Subcutaneous abdominal adipose tissue (tissue), 5 donors: ENCODE measurements around the gene PSMD2.

Experiments used
- H3K27ac ChIP-seq: one replicate; pipeline ENCODE4 v1.7.0; 2013; ENCODE audit warnings: low read depth, mild to moderate bottlenecking, inconsistent platforms, low read length, moderate library complexity
- H3K27me3 ChIP-seq, 5 donors: one replicate each; pipeline ENCODE4 v1.7.0; 2013; ENCODE audit warnings: low read length in 5 of 5, inconsistent platforms in 1 of 5; ENCODE audit not compliant: control insufficient read depth in 5 of 5, insufficient read depth in 4 of 5
- H3K36me3 ChIP-seq, 5 donors: one replicate each; pipeline ENCODE4 v1.7.0; 2013; ENCODE audit warnings: low read length in 5 of 5; ENCODE audit not compliant: control insufficient read depth in 5 of 5, insufficient read depth in 5 of 5
- H3K4me1 ChIP-seq, 5 donors: one replicate each; pipeline ENCODE4 v1.7.0; 2013; ENCODE audit warnings: low read length in 5 of 5, mild to moderate bottlenecking in 3 of 5, moderate library complexity in 1 of 5; ENCODE audit not compliant: control insufficient read depth in 5 of 5, insufficient read depth in 5 of 5
- H3K4me3 ChIP-seq, 5 donors: one replicate each; pipeline ENCODE4 v1.7.0; 2013; ENCODE audit warnings: low read length in 5 of 5, low read depth in 1 of 5
- H3K9ac ChIP-seq, 5 donors: one replicate each; pipeline ENCODE4 v1.7.0; 2013; ENCODE audit warnings: low read length in 5 of 5, mild to moderate bottlenecking in 4 of 5, moderate library complexity in 3 of 5
- H3K9me3 ChIP-seq, 5 donors: one replicate each; pipeline ENCODE4 v1.7.0; 2013; ENCODE audit warnings: low read length in 5 of 5; ENCODE audit not compliant: control insufficient read depth in 5 of 5
- donor health status: healthy.
- donor health status: healthy.
- donor health status: healthy.
- donor health status: healthy.
- donor health status: healthy.

The PSMD2 gene

DNA sequence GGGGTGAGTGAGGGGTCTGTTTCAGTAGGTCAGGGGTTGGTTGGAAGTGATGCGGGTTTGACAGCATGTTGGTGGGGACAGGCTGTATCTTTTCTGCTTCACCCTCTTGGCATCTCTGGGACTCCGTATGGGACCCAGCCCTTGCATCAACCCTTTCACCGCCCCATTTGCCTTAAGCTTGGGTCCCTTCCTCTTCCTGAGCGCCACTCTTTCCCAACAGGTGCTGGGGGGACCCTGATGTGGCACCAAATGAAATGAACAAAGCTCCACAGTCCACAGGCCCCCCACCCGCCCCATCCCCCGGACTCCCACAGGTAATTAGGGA, 16.5 kb downstream of the PSMD2 start:
- H3K4me1 ChIP-seq: peaks cover 16 to 57% (median 51%) of the 10 kb centered on the region in 5 donors
- H3K4me3 ChIP-seq: peak overlapping the region; percentile 79 to 96 (median 90)
- H3K27me3 ChIP-seq: no peaks in the 10 kb centered on the region
- H3K9ac ChIP-seq: peak overlapping the region; percentile 95 to 96 (median 96)
- H3K36me3 ChIP-seq: peaks cover 0 to 25% (median 18%) of the 10 kb centered on the region in 5 donors
- no peaks in the 10 kb centered on the region for H3K9me3 ChIP-seq
- H3K27ac ChIP-seq: peak overlapping the region; percentile 96

DNA sequence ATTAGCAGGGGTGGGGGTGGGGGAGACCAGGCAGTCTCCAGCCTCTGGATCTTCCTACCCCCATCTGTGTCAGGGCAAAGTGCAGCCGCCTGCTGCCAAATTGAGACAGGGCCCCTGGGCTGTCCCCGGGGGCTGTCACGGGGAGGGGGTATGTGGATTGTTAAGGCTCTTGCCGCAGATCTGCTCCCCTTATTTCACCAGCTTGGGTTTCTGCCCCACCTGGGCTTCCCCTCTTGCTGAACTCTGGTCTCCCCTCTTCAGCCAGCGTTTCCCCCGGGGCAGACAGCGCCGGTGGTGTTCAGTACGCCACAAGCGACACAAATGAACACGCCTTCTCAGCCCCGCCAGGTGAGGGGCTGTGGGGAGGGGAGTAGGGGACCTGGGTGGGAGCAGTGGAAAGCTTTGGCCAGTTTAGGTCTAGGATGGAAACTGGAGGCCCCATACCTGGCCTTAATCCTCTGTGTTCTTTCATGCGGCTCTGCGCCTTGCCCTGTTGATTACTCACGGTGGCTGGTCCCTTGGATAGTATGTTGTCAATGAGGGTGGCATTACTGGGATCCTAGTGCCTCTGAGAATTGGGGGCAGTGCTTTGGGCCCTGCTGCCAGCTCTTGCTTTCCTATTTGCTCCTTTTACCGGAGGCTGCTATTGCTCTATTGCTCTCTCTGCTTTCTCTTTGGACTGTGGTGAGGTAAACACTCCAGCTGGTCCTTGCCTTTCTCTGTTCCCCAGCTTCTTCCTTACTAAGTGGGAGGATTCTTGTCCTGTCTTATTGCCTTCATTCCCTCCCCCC, 17.0 kb downstream of the PSMD2 start:
- H3K4me1 ChIP-seq: peaks cover 17 to 63% (median 57%) of the 10 kb centered on the region in 5 donors
- peak overlapping the region; percentile 95 to 96 (median 96) for H3K9ac ChIP-seq
- peak overlapping the region; percentile 96 for H3K27ac ChIP-seq
- H3K4me3 ChIP-seq: peak overlapping the region; percentile 79 to 96 (median 90)
- H3K9me3 ChIP-seq: no peaks in the 10 kb centered on the region
- no peaks in the 10 kb centered on the region for H3K27me3 ChIP-seq
- H3K36me3 ChIP-seq: peaks cover 0 to 31% (median 24%) of the 10 kb centered on the region in 5 donors

GRCh38 chr3:184316792-184317191, 17.8 kb downstream of the PSMD2 start:
- peak overlapping the region; percentile 96 for H3K27ac ChIP-seq
- H3K9me3 ChIP-seq: no peaks in the 10 kb centered on the region
- no peaks in the 10 kb centered on the region for H3K27me3 ChIP-seq
- peaks cover 20 to 70% (median 64%) of the 10 kb centered on the region in 5 donors for H3K4me1 ChIP-seq
- H3K36me3 ChIP-seq: peaks cover 0 to 38% (median 31%) of the 10 kb centered on the region in 5 donors
- peak overlapping the region in 3 of 5 donors; percentile 44 to 96 (median 95) for H3K9ac ChIP-seq
- peak overlapping the region; percentile 79 to 96 (median 90) for H3K4me3 ChIP-seq

DNA sequence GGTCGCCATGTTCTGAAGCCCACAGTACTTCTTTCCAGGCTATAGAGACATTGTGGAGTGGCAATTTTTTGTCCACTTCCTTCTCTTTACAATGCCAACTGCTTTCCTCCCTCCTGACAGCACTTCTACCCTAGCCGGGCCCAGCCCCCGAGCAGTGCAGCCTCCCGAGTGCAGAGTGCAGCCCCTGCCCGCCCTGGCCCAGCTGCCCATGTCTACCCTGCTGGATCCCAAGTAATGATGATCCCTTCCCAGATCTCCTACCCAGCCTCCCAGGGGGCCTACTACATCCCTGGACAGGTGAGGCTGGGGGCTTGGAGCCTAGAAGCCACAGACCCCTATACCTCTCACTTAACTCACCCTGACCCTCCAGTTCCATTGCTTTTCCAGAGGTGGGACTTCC, 18.2 kb downstream of the PSMD2 start:
- H3K4me1 ChIP-seq: peaks cover 24 to 74% (median 68%) of the 10 kb centered on the region in 5 donors
- H3K9ac ChIP-seq: peak overlapping the region in 1 of 5 donors; percentile 95

GRCh38 chr3:184320104-184320445, 21.0 kb downstream of the PSMD2 start:
- no peaks in the 10 kb centered on the region for H3K9me3 ChIP-seq
- peaks cover 3 to 71% (median 64%) of the 10 kb centered on the region in 5 donors for H3K36me3 ChIP-seq
- peak overlapping the region in 4 of 5 donors; percentile 40 to 55 (median 50) for H3K4me3 ChIP-seq
- H3K27me3 ChIP-seq: no peaks in the 10 kb centered on the region
- H3K4me1 ChIP-seq: peaks cover 32 to 84% (median 81%) of the 10 kb centered on the region in 5 donors
- peak overlapping the region; percentile 91 for H3K27ac ChIP-seq
- H3K9ac ChIP-seq: peak overlapping the region in 4 of 5 donors; percentile 56 to 87 (median 69)

More for the DNA sequence above, 18.2 kb downstream of the PSMD2 start:
- Histone ChIP-seq H3K4me3 (peak overlapping the region in 4 of 5 donors; percentile 79 to 96 (median 90)), H3K36me3 (peaks cover 0 to 42% (median 35%) of the 10 kb centered on the region in 5 donors), H3K27ac (peak overlapping the region; percentile 91), H3K27me3 (no peaks in the 10 kb centered on the region), H3K9me3 (no peaks in the 10 kb centered on the region)

- Histone ChIP-seq H3K4me3 (no peak overlapping the region), H3K27ac (peak overlapping the region; percentile 91), H3K36me3 (peaks cover 7 to 81% (median 80%) of the 10 kb centered on the region in 5 donors), H3K9me3 (no peaks in the 10 kb centered on the region), H3K27me3 (no peaks in the 10 kb centered on the region), H3K9ac (no peak overlapping the region), H3K4me1 (peaks cover 29 to 72% (median 68%) of the 10 kb centered on the region in 5 donors)
These were observed 22.6 kb downstream of the PSMD2 start for GRCh38 chr3:184321666-184322065.

DNA sequence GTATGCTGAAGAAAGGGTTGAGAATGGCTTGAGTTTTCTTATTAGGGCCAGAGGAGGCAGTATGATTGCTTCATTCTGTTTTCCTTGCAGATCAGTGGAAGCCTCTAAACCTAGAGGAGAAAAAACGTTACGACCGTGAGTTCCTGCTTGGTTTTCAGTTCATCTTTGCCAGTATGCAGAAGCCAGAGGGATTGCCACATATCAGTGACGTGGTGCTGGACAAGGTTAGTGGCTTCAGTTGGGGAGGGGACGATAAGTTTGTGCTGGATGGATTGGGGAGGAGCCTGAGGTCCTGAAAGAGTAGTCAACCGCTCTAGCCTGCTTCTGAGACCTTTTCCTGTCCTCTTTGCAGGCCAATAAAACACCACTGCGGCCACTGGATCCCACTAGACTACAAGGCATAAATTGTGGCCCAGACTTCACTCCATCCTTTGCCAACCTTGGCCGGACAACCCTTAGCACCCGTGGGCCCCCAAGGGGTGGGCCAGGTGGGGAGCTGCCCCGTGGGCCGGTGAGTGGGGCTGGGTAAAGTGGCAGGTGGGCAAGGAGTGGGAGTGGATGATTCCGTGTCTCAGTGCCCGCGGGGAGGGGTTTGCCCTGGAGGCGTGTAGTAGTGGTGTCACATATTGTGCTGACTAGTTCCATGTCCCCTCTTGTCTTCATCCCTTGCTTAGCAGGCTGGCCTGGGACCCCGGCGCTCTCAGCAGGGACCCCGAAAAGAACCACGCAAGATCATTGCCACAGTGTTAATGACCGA, 23.9 kb downstream of the PSMD2 start:
- H3K4me3 ChIP-seq: no peak overlapping the region
- peak overlapping the region; percentile 91 for H3K27ac ChIP-seq
- peak overlapping the region in 1 of 5 donors; percentile 49 for H3K9ac ChIP-seq
- no peaks in the 10 kb centered on the region for H3K9me3 ChIP-seq
- peaks cover 10 to 84% (median 80%) of the 10 kb centered on the region in 5 donors for H3K36me3 ChIP-seq
- no peaks in the 10 kb centered on the region for H3K27me3 ChIP-seq
- H3K4me1 ChIP-seq: peaks cover 27 to 59% (median 56%) of the 10 kb centered on the region in 5 donors

DNA sequence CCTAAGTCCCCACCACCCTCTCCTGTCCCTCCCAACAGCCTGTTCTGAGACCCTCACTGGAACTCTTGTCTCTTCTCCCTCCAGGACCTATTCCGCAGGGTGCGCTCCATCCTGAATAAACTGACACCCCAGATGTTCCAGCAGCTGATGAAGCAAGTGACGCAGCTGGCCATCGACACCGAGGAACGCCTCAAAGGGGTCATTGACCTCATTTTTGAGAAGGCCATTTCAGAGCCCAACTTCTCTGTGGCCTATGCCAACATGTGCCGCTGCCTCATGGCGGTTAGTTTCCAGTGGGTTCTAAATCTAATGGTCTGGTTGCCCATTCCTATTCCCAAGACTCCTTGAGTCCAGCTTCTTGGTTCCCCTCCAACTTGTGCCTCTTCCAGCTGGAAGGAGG, 24.7 kb downstream of the PSMD2 start:
- Histone ChIP-seq H3K4me1 (peaks cover 27 to 52% (median 49%) of the 10 kb centered on the region in 5 donors), H3K27ac (peak overlapping the region; percentile 66), H3K27me3 (no peaks in the 10 kb centered on the region), H3K9me3 (no peaks in the 10 kb centered on the region), H3K4me3 (no peak overlapping the region), H3K36me3 (peaks cover 10 to 89% (median 84%) of the 10 kb centered on the region in 5 donors), H3K9ac (no peak overlapping the region)

GRCh38 chr3:184325269-184325668, 26.2 kb downstream of the PSMD2 start:
- peaks cover 14 to 100% (median 98%) of the 10 kb centered on the region in 5 donors for H3K36me3 ChIP-seq
- H3K9ac ChIP-seq: no peak overlapping the region
- H3K27ac ChIP-seq: no peak overlapping the region
- H3K4me3 ChIP-seq: no peak overlapping the region
- H3K9me3 ChIP-seq: no peaks in the 10 kb centered on the region
- peaks cover 18 to 37% (median 34%) of the 10 kb centered on the region in 5 donors for H3K4me1 ChIP-seq
- H3K27me3 ChIP-seq: no peaks in the 10 kb centered on the region
